HepG2 (cell line): ENCODE data around the gene BMI1. TPM values are rescaled to one million over a fixed set of nuclear protein-coding genes. Genes with fewer than 3 reads are reported as not detected.

ENCODE experiments used
- ELF3 ChIP-seq: IDR thresholded peaks from 2 replicates; pipeline ENCODE4 v1.6.1; 2016; ENCODE audit warnings: missing genetic modification reagents, missing compliant biosample characterization
- FOXO1 ChIP-seq: sonication (generic); formaldehyde crosslinking; IDR thresholded peaks from 2 replicates; pipeline ENCODE4 v1.4.0; 2020; ENCODE audit warnings: missing genetic modification reagents
- HNRNPH1 ChIP-seq: fragments of 200-400 bp; formaldehyde crosslinking; optimal IDR thresholded peaks from 2 replicates; pipeline ENCODE3; 2017; ENCODE audit warnings: mild to moderate bottlenecking, low read depth, low read length
- ISX ChIP-seq: sonication (generic); formaldehyde crosslinking; conservative IDR thresholded peaks from 2 replicates; pipeline ENCODE4 v1.5.0; 2020; ENCODE audit warnings: missing genetic modification reagents
- MLLT10 ChIP-seq: sonication (generic); formaldehyde crosslinking; IDR thresholded peaks from 2 replicates; pipeline ENCODE4 v1.4.0; 2020; ENCODE audit warnings: missing genetic modification reagents
- MXD1 ChIP-seq: sonication (generic); formaldehyde crosslinking; IDR thresholded peaks from 2 replicates; pipeline ENCODE4 v1.4.0; 2020; ENCODE audit warnings: mild to moderate bottlenecking, missing genetic modification reagents
- NFE2L1 ChIP-seq: sonication (generic); formaldehyde crosslinking; IDR thresholded peaks from 2 replicates; pipeline ENCODE4 v1.4.0; 2020; ENCODE audit warnings: missing genetic modification reagents, mild to moderate bottlenecking, borderline replicate concordance
- PBX2 ChIP-seq: IDR thresholded peaks from 2 replicates; pipeline ENCODE4 v1.6.1; 2016; ENCODE audit warnings: control low read depth
- PHF8 ChIP-seq: sonication (generic); formaldehyde crosslinking; IDR thresholded peaks from 2 replicates; pipeline ENCODE4 v1.5.0; 2020; ENCODE audit warnings: missing genetic modification reagents
- RXRB ChIP-seq: IDR thresholded peaks from 2 replicates; pipeline ENCODE4 v1.6.1; 2016; ENCODE audit warnings: borderline replicate concordance, missing genetic modification reagents, missing compliant biosample characterization
- STAG1 ChIP-seq: sonication (generic); formaldehyde crosslinking; IDR thresholded peaks from 2 replicates; pipeline ENCODE4 v1.4.0; 2020; ENCODE audit warnings: missing genetic modification reagents
- XBP1 ChIP-seq: sonication (generic); formaldehyde crosslinking; IDR thresholded peaks from 2 replicates; pipeline ENCODE4 v1.5.0; 2020; ENCODE audit warnings: missing genetic modification reagents
- ZBTB38 ChIP-seq: sonication (generic); formaldehyde crosslinking; IDR thresholded peaks from 2 replicates; pipeline ENCODE4 v1.5.1; 2020; ENCODE audit warnings: mild to moderate bottlenecking, missing genetic modification reagents
- ZBTB44 ChIP-seq: sonication (generic); formaldehyde crosslinking; IDR thresholded peaks from 2 replicates; pipeline ENCODE4 v1.4.0; 2020; ENCODE audit warnings: missing genetic modification reagents
- ZFP36L1 ChIP-seq: sonication (generic); formaldehyde crosslinking; IDR thresholded peaks from 2 replicates; pipeline ENCODE4 v1.8.0; 2022; ENCODE audit warnings: mild to moderate bottlenecking, missing genetic modification reagents, moderate library complexity
- ZNF17 ChIP-seq: sonication (generic); formaldehyde crosslinking; IDR thresholded peaks from 2 replicates; pipeline ENCODE4 v1.5.0; 2020; ENCODE audit warnings: mild to moderate bottlenecking, missing genetic modification reagents
- ZNF772 ChIP-seq: sonication (generic); formaldehyde crosslinking; IDR thresholded peaks from 2 replicates; pipeline ENCODE4 v1.5.0; 2020; ENCODE audit warnings: mild to moderate bottlenecking, missing genetic modification reagents
- ZNF792 ChIP-seq: IDR thresholded peaks from 2 replicates; pipeline ENCODE4 v1.6.1; 2016
- ZNF800 ChIP-seq: sonication (generic); formaldehyde crosslinking; IDR thresholded peaks from 2 replicates; pipeline ENCODE4 v1.4.0; 2020; ENCODE audit warnings: missing genetic modification reagents
- polyA plus RNA-seq, 8 experiments: library from polyadenylated mRNA; depleted of rRNA in 3 of 8; stranded (reverse) in 7 of 8; unstranded in 1 of 8; fragments of >200 nt; fragmentation: Illumina TruSeq in 4 of 8; extraction: Trizol in 4 of 8; gene quantifications; 2 replicates each; pipeline versions ENCODE4 v1.2.1 to v1.2.3, GENCODE V29; 2011 to 2016; ENCODE audit warnings: low read depth in 4 of 8, missing spikeins in 1 of 8, mixed read lengths in 1 of 8; ENCODE audit not compliant: insufficient read depth in 1 of 8
- total RNA-seq, 5 experiments: library from RNA; depleted of rRNA; stranded (reverse); fragments of >200 nt; fragmentation: Illumina TruSeq; extraction: Trizol; gene quantifications; 2 replicates each; pipeline ENCODE4 v1.2.3, GENCODE V29; 2016; ENCODE audit warnings: low read depth in 1 of 5
- TF ChIP-seq, protein P1 (sequence below): sonication (generic); formaldehyde crosslinking; IDR thresholded peaks from 2 replicates; pipeline ENCODE4 v1.5.0; 2020; ENCODE audit warnings: mild to moderate bottlenecking, missing genetic modification reagents, borderline replicate concordance

Gene BMI1
- total and polyA plus RNA-seq, 2 of the 13 experiments (the other 11 are each of a cell fraction or from before 2014, with no cell fraction given) = 30.5 to 44.0 TPM

- TF ChIP-seq ZBTB44 (CRISPR knock-in tag) (0 out of 2 replicates have a peak, but pooled peaks have one; percentile 15), NFE2L1 (CRISPR knock-in tag) (no peak), XBP1 (CRISPR knock-in tag) (no peak), MXD1 (CRISPR knock-in tag) (peak; percentile 64), ZBTB38 (CRISPR knock-in tag) (peak; percentile 32; the same call in 1 of the 2 replicates), FOXO1 (CRISPR knock-in tag) (peak; percentile 49; the same call in 1 of the 2 replicates), PBX2 (CRISPR knock-in tag) (no peak), STAG1 (CRISPR knock-in tag) (no peak), ZNF772 (CRISPR knock-in tag) (no peak; the same call in 1 of the 2 replicates), RXRB (CRISPR knock-in tag) (peak; percentile 30; the same call in 1 of the 2 replicates), HNRNPH1 (no peak), ZFP36L1 (CRISPR knock-in tag) (no peak), ZNF800 (CRISPR knock-in tag) (no peak), ELF3 (CRISPR knock-in tag) (peak; percentile 49; the same call in 1 of the 2 replicates), MLLT10 (CRISPR knock-in tag) (no peak), ZNF792 (CRISPR knock-in tag) (no peak), ZNF17 (no peak), ISX (CRISPR knock-in tag) (no peak), PHF8 (CRISPR knock-in tag) (peak; percentile 96)
- TF ChIP-seq, protein P1, sequence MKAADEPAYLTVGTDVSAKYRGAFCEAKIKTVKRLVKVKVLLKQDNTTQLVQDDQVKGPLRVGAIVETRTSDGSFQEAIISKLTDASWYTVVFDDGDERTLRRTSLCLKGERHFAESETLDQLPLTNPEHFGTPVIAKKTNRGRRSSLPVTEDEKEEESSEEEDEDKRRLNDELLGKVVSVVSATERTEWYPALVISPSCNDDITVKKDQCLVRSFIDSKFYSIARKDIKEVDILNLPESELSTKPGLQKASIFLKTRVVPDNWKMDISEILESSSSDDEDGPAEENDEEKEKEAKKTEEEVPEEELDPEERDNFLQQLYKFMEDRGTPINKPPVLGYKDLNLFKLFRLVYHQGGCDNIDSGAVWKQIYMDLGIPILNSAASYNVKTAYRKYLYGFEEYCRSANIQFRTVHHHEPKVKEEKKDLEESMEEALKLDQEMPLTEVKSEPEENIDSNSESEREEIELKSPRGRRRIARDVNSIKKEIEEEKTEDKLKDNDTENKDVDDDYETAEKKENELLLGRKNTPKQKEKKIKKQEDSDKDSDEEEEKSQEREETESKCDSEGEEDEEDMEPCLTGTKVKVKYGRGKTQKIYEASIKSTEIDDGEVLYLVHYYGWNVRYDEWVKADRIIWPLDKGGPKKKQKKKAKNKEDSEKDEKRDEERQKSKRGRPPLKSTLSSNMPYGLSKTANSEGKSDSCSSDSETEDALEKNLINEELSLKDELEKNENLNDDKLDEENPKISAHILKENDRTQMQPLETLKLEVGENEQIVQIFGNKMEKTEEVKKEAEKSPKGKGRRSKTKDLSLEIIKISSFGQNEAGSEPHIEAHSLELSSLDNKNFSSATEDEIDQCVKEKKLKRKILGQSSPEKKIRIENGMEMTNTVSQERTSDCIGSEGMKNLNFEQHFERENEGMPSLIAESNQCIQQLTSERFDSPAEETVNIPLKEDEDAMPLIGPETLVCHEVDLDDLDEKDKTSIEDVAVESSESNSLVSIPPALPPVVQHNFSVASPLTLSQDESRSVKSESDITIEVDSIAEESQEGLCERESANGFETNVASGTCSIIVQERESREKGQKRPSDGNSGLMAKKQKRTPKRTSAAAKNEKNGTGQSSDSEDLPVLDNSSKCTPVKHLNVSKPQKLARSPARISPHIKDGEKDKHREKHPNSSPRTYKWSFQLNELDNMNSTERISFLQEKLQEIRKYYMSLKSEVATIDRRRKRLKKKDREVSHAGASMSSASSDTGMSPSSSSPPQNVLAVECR = peak; percentile 83
Measured at GRCh38 chr10:22316286-22317075, 4.4 kb upstream of the BMI1 start, which contains the start of gene COMMD3 (continued).
